Fibroblast of lung (primary cell): Measurements from ENCODE around the gene FUCA1.

ENCODE experiments used
- CTCF ChIP-seq, 2 donors: IDR thresholded peaks in 1 of 2; conservative IDR thresholded peaks in 1 of 2; 1 replicate in 1 of 2; 2 replicates in 1 of 2; pipeline ENCODE4 v1.5.1; 2011 to 2012; ENCODE audit warnings: low read length in 2 of 2, control low read depth in 1 of 2, inconsistent platforms in 1 of 2, low read depth in 1 of 2, mild to moderate bottlenecking in 1 of 2
- EZH2 ChIP-seq: IDR thresholded peaks from 2 replicates; pipeline ENCODE4 v1.5.1; 2012; ENCODE audit warnings: low read length, control low read depth, mild to moderate bottlenecking; ENCODE audit errors: missing control alignments

- TF ChIP-seq CTCF (conservative IDR thresholded peaks at IDR 0.05 in 1 of 2, IDR thresholded peaks at IDR 0.05 in 1 of 2; ENCODE audit: low read depth in 1 of 2, low read length in 2 of 2): no peak
- no peak for TF ChIP-seq EZH2
Observed at GRCh38 chr1:23799255-23799569, 68.9 kb downstream of the FUCA1 start.
